Right lobe of liver (tissue), 4 donors: Measurements from ENCODE around the gene COG8.

Source experiments
- POLR2A ChIP-seq: fragments of 450-650 bp; IDR thresholded peaks from one replicate; pipeline ENCODE4 v1.6.1; 2017; ENCODE audit warnings: antibody characterized with exemption, mild to moderate bottlenecking
- TF ChIP-seq, protein P1 (sequence below), 4 donors: fragments of 200-600 bp in 3 of 4; fragments of 450-650 bp in 1 of 4; IDR thresholded peaks; one replicate each; pipeline versions ENCODE4 v1.5.1 to v1.8.0; 2016 to 2022; ENCODE audit warnings: antibody characterized with exemption in 4 of 4, mild to moderate bottlenecking in 2 of 4
- donor health status: DM: no; HTN: no; CAD: no.
- donor health status: DM: no; HTN: no; CAD: no.
- donor health status: DM: no; HTN: yes; CAD: no.

- TF ChIP-seq, protein P1, sequence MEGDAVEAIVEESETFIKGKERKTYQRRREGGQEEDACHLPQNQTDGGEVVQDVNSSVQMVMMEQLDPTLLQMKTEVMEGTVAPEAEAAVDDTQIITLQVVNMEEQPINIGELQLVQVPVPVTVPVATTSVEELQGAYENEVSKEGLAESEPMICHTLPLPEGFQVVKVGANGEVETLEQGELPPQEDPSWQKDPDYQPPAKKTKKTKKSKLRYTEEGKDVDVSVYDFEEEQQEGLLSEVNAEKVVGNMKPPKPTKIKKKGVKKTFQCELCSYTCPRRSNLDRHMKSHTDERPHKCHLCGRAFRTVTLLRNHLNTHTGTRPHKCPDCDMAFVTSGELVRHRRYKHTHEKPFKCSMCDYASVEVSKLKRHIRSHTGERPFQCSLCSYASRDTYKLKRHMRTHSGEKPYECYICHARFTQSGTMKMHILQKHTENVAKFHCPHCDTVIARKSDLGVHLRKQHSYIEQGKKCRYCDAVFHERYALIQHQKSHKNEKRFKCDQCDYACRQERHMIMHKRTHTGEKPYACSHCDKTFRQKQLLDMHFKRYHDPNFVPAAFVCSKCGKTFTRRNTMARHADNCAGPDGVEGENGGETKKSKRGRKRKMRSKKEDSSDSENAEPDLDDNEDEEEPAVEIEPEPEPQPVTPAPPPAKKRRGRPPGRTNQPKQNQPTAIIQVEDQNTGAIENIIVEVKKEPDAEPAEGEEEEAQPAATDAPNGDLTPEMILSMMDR (IDR thresholded peaks at IDR 0.05): no peak
- no peak for TF ChIP-seq POLR2A
Observed at GRCh38 chr16:69293401-69293800, 46.0 kb downstream of the COG8 start.
